ENCODE measurements around the gene PFN3. TPM values are rescaled to one million over a fixed set of nuclear protein-coding genes. Genes with fewer than 3 reads are reported as not detected.
A peak's percentile ranks its signal among the peaks of the same experiment; 100 is the strongest.

The PFN3 gene, protein sequence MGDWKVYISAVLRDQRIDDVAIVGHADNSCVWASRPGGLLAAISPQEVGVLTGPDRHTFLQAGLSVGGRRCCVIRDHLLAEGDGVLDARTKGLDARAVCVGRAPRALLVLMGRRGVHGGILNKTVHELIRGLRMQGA
- total RNA-seq: not detected

DNA sequence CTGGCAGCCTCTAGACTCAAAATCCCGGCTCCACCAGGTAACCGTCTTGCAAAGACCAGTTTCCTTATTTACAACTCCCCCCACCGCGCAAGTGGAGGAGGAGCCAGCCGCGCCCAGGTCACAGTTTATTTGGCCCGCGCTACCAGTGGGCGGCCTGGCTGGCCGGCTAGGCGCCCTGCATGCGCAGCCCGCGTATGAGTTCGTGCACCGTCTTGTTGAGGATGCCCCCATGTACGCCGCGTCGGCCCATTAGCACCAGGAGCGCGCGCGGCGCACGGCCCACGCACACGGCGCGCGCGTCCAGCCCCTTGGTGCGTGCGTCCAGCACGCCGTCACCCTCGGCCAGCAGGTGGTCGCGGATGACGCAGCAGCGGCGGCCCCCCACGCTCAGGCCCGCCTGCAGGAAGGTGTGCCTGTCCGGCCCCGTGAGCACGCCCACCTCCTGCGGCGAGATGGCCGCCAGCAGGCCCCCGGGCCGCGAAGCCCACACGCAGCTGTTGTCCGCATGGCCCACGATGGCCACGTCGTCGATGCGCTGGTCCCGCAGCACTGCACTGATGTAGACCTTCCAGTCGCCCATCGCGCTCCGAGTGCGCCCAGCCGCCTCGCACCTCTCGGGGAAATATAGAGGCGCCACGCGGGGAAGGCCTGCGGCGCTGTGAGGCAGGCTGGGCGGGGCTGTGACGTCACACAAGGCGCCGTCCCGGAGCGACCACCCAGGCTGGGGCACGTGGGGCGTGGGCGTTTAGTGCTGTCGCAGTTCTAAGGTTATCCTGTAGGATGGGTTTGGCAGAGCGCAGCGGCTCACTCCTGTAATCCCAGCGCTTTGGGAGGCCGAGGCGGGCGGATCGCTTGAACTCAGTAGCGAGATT, at the start of gene PFN3:
Gene PFN3 (minus strand): TSS at position 665 of the 872 bp plus-strand sequence. CDS start 85 bp downstream, at position 580.
- no peak for DNase-seq

DNA sequence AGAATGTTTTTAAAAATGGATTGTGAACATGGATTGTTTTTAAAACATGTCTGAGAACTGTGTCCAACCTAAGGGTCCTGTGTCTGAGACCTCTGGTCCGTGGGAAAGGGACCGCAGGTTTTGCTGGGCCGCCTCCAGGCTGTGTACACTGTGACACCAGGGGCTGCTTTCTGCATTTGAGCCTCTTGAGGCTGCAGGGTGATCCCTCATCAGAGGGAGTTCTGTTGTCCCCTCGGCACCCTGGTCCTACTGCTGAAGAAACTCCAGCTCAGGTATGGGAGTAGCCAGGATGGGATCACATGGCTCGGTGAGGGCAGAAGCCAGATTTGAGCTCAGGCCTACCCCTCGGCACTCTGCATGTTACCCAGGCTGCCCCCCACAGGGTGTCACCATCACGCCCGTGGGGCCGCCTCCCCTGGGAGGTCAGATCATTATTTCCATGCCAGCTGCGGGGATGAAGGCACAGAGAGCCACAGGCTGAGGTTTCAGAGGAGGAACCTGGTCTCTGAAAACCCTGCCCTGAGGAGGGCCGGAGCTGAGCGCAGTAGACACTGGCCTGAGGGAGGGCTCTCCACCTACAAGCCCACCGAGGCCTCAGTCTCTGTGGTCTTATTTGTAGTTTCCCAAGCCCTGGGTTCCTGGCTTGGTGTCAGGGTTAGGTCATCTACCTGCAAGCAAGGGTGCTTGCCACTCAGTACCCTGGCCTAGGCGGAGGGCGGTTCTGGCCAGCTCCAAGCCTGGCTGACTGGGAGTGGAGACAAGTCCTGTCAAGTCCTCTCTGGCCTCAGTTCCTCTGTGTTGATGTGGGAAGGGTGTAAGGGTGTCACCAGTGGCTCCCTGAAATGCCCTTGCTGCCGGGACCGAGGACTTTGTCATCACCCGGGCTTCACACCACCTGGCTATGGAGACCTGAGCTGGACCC, 48.9 kb upstream of the PFN3 start:
- DNase-seq: no peak

DNA sequence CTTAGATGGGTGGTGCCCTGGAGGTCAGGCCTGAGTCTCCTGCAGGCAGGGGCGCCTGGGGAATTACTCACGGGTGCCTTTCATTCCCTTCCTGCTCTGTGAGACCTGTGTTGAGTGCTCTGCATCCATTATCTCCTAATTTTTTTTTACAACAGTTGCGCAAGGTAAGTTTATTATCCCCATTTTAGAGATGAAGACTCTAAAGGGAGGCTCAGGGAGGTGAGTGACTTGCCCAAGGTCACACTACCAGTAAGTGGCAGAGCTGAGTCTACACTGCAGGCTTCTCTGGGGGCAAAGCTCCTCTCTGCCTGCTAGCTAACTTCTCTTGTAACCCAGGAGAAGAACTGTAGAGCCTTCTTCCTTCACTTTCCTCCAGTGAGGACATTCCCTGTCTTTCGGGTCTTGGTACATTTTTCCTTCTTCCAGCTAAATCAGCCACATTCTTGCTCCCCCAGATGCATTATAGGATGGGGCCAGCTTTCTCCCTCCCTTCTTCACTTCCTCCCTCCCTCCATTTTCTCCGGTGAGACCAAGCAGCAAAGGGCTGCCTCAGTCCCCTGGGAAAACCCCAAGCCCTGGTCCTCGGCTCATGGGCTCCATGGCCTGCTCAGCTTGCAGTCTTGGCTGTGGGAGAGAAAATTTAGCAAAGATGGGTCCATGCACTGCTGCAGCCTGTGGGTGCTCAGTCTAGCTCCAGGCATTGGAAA, 47.9 kb upstream of the PFN3 start:
- no peak for DNase-seq

DNA sequence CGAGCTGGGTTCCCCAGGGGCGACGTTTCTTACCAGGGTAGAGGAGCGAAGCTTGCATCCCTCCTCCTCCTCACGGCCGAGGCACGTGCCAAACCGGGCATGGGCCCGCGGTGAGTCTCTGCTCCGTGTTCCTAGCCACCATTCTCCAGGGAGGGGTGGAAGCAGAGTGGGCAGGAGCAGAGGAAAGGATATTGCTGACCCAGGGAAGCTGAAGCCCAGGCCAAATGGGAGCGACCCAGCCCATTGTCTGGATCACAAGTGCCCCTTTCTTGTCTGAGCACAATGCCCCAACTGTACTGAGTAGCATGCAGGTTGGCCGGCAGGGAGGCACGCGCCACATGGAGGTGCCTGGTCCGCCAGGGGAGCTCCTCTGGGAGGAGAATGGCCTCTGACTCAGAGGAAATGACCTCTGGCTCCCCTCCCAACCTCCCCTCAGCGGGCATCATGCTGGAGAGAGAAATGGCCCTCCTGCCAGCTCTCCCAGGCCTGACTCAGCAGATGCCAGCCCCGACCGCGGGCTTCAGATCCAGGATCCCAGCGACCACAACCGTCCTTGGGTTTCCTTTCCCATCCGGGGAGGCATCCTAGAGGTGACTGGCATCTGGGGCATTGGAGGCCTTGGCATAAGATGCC, 47.3 kb upstream of the PFN3 start:
- DNase-seq: peak; percentile 86

DNA sequence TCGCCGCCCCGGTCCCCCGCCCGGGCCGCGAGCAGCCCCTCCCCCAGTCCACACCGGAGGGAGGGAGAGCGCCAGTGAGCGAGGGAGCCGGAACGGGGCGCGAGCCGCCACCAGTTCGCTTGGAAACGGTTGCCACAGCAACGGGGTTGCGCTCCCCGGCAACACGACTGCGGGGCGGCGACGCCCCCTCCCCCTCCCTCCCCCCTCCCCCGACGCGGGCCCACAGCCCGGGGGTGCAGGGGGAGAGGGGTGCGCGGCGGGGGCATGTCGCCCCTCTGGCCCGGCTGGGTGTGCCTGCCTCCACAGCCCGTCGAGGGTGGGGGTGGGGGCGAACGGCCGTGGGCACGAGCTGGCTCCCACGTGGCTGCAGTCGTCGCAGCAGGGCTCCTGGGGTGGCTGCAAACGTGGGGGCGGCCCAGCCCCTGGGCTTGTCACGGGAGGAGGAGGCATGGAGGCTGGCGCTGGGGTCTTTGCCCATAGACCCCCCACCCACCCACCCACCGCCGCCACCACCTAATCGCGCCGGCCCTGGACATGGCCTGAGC, 46.7 kb upstream of the PFN3 start:
- peak; percentile 70 for DNase-seq

DNA sequence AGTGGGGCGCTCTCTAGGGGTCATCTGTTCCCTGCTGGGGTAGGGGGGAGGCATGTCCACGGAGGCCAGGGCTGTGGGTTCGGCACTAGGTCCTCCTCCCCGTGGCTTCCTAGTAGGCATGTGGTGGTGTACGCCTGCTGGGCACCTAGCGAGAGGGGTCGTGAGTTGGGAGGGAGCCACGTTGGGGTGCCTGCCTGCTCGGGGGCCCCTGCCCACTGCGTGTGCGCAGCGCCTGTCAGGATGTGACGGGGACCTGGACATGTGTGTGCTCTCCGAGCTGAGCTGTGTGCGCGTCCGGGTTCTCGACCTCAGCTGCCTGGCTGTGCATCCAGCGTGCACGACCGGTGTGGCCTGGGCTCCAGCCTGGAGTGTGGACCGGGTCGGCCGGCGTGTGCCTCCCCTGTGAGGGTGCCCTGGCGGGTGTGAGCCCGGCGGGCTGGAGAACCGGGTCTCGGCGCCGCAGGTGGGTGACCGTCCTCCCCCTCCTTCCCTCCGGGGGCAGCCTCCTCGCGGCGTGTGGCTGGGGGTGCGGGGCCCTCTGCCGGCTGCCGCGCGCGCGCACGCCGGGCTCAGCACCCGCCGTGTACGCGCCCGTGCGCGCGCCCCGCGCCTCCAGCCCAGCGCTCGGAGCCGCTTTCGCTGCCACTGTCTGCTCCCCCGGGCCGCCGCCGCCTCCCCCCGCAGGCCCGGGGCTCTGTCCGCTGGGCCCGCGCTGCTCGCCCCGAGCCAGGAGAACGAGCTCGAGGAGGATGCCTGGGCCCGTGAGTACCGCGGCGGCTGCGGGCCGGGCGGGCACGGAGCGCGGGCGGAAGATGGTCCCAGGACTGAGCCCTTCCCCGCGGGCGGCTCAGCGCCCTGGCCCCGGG, 46.0 kb upstream of the PFN3 start, which contains the start of gene PRR7:
Gene PRR7 (plus strand): TSS at position 615 of the 866 bp plus-strand sequence. CDS start 8,254 bp downstream, outside the sequence.
- peak; percentile 81 for DNase-seq

DNA sequence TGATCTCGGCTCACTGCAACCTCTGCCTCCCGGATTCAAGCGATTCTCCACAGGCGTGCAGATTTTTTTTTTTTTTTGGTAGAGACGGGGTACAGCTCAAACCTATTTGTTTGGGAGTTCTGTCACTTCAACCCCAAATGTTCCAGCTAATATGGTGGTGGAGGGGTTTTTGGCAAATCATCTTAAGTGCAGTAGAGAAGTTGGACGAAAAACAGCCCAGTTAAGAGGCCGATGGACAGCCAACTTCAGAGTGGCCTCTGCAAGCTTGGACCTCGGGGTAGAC, 45.4 kb upstream of the PFN3 start:
- no peak for DNase-seq

DNA sequence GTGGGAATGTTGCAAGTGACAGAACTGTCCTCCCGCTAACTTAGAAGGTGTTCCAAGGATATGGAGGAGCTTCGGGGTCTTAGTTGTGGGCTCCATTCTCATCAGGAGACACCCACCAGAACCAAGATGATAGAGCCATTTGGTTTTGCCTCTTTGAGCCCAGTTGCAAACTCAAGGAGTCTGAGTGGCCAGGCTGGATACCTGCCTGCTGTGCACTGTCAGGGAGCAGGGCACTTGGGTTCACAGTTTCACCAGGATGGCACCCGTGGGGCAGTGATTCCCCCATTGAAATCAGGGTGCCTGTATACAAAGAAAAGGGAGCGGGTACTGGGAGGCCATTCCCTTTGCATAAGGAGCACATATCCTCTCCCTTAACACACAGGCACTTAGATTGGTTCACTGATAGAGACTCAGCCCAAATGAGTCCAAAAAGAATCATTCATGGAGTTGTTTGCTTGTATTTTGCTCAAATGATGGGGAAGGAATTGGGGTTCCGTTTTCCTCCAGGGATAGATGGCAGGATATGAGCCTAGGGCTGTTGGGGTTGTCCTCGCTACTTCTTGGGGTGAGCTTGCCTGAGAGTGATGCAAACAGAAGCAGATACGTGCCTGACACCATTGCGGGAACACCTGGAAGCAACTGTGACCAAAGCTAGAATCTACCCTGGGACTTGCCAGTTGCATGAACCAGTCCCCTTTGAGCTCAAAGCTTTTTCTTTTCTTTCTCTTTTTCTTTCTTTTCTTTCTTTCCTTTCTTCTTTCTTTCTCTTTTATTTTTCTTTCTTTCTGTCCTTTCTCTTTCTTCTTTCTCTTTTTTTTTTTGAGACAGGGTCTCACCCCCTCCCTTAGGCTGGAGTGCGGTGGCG, 44.8 kb upstream of the PFN3 start:
- DNase-seq: no peak

DNA sequence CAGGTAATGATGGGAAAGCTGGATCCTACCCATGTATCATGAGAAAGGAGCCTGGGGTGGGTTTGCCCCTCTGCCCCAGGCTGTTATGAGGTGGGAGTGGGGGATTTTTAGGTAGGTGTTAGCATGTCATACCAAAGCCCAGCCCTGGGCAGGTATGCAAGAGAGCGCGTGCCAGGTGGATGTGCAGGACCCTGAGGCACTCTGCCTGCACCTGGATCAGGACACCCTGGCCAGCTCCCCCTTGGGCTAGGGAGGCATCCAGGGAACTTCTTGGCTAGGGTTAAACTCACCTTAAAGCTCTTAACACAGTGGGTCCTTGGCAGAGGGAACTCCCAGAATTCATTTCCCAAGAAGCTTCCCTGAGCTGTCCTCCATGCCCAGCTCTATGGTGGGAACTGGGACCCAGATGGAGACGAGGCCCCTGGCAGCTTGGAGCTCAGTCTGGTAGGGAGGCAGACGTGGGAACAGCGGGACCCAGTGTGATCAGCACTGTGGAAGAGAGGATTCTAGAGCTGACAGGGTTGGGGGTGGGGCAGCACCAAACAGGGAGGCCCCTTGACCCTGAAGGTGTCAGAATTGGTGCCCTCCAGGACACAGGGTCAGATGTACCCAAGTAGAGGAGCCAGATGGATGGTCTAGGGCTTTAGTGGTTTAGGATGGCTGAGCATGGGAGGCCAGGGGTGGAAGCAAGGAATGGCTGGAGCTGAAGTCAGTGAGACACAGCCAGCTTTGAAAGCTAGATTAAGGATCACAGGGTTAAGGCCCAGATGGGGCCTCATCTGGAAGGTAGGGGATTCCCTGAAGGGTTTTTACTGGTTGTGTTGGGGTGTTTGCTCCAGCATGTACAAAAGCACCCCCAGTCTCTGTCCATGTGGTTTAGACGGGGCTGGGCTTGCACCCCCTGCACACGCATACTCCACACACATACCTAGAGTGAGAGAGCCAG, 43.9 kb upstream of the PFN3 start:
- DNase-seq: no peak

DNA sequence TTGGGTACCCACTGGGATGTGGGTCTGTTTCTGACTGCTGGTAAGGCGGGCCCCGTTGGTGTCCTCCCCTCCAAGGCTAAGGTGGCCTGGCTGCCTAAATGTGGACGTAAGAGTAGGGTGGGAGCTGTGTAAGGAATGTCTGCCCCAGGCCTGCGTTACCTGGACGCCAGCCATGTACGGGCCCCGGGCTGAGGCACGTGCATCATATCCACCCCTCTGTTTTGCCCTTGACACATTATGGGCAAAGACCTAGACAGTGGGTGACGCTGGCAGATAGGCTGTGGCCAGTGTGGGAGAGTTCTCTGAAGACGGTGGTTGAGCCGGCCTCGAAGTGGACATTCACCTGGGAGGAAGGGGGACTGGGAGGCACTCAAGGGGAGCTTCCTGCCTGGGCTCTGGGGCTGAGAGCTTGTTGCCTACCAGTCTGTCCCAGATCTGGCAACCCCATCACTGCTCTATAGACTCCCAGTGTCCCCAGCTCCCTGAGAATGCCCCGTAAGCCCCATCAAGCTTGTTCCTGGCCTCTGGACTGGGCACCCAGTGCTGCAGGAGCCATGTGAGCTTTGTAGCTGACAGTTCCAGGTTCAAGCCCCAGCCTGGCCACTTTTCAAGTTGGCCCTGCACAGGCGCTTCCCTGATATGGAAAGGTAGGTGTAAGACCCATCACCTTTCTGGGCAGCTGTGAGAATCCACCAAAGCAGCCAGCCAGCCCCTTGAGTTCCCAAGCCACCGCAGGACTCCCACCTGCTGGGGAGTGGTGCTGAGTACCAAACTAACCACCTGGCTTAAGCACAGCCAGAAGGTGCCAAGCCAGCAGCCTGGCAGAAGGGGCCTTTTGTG, 42.9 kb upstream of the PFN3 start:
- DNase-seq: no peak

DNA sequence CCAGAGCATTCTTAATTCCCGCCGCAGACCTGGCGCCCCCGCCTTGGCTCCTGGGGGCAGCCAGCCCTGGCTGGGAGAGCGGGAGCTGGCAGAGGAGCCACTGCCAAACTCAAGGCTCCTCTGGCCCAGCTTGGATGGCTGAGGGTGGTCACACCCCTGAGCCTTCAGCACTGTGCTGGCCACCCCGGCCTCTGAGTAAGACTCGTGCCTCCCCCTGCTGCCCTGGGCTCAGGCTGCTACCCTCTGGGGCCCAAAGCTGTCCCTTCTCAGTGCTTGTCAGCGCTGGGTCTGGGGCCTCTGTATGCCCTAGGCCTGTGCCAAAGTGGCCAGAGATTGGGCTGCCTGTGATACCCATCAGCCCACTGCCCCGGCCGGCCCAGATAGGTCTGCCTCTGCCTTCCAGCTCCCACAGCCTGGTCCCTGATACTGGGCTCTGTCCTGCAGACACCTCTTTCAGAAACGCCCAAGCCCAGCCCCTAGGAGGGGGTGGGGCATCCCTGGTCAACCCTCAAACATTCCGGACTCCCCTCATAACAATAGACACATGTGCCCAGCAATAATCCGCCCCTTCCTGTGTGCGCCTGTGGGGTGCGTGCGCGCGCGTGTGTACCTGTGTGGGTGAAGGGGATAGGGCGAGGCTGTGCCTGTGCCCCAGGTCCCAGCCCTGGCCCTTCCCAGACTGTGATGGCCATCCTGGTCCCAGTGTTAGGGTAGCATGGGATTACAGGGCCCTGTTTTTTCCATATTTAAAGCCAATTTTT, 41.8 kb upstream of the PFN3 start:
- DNase-seq: no peak

DNA sequence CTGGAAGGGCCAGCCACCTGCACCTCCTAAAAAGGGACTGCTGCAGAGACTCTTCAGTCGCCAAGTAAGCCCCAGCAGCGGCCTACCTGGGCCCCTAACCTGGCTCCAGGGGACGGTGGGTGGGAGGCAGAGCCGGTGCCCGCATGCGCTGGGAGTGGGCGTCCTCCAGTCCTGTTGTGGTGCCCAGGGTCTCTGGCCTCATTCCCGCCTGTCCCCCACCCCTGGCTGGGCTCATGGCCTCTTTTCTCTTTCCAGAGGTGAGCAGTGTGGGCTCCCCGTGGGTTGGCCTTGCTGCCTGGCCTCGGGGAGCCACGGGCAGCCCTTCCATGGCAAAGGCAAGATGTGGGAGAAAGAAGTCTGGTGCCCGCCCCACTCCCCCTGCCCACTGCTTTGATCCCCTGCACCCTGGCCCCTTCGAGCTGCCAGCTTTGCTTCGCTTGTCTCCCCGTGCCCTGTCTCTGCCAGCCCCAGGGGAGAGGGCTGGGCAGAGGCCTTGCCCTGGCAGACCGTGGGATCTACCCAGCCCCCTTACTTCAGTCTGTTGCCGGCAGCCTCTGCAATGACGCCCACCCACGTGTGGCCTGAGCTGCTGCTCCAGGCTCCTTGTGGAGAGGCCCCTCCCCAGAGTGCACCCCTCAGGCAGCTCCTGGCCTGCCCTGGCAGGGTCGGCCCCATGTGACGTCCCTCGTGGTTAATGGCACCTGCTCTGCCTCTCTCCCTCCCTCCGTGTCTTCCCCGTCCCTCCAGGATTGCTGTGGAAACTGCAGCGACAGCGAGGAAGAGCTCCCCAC, 40.7 kb upstream of the PFN3 start:
- DNase-seq: no peak

DNA sequence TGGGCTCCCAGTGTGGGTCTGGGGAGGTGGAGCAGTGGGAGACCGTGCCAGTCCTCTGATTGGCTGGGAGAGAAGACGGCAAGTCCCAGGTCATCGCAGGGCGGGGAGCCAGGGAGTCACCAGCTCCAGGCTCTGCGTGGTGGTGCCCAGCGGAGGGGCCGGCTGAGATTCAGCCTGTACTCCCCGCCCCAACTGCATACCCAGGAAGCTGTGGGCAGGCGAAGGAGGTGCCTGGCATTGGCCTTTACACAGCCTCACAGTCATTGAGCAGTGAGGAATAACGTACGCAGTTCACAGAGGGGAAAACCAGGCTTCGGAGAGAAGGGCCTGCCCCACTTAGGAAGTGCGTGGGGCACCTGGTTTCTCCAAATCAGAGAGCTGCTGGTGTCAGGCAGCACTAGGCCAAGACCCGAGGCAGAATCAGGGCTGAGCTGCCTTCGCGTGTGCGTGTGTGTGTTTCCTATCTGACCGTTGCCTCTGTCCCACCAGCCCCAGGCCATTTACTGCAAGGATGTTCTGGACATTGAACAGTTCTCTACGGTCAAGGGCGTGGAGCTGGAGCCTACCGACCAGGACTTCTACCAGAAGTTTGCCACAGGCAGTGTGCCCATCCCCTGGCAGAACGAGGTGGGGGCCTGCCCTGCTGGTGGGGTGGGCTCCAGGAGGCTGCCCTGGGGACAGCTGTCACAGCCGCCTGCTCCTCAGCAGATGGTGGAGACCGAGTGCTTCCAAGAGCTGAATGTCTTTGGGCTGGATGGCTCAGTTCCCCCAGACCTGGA, 39.9 kb upstream of the PFN3 start:
- no peak for DNase-seq

DNA sequence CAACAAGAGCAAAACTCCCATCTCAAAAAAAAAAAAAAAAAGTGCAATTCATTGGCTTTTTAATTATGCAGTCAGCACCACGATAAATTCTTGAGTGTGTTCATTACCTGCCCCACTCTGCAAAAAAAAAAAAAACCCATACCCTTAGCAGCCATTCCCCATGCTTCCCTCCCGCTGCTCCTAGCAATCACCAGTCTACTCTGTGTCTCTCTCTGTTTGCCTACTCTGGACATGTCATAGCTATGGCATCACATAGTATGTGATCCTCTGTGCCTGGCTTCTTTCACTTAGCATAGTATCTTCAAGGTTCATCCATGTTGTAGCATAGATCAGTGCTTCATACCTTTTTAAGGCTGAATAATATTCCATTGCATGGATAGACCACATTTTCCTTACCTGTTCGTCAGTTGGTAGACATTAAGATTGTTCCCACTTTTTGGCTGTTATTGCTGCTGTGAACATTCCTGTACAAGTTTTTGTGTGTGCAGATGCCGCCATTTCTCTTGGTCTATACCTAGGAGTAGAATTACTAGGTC, 39.1 kb upstream of the PFN3 start:
- no peak for DNase-seq

DNA sequence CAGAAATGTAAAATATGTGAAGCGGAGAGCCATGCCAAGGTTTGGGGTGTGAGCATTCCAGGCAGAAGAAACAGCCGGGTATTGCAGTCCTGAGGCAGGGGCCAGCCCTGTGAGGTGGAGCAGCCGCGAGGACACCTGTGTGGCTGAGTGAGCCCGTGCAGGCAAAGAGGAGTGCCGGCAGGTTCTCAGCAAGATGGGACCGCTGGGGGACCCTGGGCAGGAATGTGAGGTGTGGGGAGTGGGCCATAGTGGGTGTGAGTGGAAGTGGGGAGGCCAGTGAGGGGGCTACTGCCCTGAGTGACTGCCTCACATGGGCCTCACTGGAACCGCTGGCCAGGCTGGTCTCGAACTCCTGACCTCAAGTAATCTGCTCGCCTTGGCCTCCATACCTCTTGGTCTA, 38.0 kb upstream of the PFN3 start:
- no peak for DNase-seq
